Superior temporal gyrus (tissue), 1 donor: ENCODE data around the gene NFIC.
"Not testable (repeated sequence)": the region's sequence is repeated elsewhere in the genome, so short reads cannot be mapped to it uniquely, and the experiment has no call there.

ENCODE experiments used
- DNase-seq: peaks from one replicate; pipeline ENCODE4 v3.0.0-alpha.2; 2016; ENCODE audit errors: extremely low spot score

The NFIC gene

DNA sequence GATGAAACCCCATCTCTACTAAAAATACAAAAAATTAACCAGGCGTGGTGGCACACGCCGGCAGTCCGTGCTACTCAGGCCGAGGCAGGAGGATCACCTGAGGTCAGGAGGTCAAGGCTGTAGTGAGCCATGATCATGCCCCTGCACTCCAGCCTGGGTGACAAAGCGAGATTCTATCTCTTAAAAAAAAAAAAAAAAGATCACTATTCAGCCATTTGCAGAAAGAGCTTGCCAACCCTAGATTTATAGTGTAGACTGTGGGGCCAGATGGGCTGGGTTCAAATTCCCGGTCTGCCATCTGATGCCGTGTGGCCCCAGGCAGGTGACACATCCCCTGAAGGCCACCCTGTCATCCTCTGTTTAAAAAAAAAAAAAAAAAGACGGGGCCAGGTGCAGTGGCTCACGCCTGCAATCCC lies 85.1 kb downstream of the NFIC start:
- no peak for DNase-seq

DNA sequence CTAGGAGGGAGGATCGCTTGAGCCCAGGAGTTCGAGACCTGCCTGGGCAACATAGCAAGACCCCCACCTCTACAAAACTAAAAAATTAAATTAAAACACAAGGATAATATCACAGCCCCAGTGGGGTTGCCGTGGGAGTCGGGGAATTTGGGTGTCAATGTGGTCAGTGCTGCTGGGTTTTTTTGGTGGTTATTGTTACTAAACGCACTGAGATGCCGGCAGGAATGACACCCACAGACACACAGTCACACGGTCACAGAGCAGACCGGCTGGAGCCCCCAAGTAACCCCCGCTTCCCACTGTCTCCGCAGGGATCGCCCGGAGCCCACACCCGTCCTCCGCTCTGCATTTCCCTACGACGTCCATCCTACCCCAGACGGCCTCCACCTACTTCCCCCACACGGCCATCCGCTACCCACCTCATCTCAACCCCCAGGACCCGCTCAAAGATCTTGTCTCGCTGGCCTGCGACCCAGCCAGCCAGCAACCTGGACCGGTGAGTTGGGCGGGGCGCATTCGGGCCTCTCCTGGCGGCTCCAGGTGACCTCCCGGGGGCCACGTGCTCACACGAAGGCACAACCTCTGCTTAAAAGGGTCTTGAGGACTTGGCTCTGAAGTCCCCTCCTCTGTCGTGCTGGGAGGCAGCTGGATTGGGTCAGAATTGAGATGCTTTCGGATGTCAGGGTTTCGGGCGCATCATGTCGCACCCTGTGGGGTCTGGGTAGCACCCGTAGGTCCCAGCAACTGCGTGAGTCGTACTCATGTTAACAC lies 86.0 kb downstream of the NFIC start:
- DNase-seq, result no peak

DNA sequence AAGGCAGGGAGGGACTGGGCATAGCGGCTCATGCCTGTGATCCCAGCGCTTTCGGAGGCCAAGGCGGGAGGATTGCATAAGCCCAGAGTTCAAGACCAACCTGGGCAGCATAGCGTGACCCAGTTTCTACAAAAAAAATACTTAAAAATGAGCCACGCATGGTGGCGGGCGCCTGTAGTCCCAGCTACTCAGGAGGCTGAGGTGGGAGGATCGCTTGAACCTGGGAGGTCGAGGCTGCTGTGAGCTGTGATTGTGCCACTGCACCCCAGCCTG lies 86.5 kb downstream of the NFIC start:
- DNase-seq, result not testable (repeated sequence)

DNA sequence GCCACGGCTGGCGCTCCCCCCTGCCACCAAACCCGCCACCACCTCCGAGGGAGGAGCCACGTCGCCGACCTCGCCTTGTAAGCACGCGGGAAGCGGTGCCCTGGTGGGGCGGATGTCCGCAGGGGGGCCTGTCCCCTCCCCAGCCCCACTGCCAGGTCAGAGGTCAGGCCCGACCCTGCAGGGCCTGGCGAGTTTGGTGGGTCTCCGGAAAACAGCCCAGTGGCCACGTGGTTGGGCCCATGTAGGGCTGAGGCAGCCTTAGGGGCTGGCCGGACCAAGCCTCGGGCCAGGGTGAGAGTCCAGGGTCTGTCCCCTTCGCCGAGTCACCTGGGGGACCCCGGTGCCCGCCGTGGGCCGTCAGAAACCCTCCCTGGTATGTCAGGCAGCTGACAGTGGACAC lies 87.5 kb downstream of the NFIC start:
- DNase-seq, result no peak

DNA sequence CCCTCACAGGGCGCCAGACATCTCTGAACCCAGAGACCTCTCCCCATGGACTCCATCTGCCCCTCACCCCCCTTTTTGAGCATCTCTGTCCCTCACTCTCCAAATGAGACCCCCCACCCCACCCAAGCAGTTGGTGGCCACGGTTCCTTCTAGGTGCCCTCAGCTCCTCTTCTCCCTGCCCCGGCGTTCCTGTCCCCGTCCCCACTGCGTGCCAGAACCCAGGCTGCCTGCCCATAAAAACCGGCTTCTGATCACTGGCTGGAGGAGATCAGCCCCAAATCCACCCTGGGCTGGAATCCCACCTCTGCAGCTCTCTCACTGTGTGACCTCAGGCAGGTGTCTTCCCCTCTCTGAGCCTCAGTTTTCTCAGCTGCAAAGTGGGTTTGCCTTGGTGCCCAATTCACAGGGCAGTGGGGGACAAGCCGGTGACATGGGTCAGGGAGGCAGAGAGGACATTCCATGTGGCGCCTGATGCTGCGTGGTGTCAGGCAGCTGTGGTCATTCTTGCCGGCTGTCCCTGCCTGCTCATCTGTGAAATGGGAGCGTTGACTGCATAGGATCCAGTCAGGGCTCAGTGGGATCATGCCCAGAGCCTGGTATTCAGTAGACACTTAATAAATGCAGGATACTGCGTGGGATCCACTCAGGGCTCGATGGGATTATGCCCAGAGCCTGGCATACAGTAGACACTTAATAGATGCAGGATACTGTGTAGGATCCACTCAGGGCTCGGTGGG lies 88.4 kb downstream of the NFIC start:
- no peak for DNase-seq

DNA sequence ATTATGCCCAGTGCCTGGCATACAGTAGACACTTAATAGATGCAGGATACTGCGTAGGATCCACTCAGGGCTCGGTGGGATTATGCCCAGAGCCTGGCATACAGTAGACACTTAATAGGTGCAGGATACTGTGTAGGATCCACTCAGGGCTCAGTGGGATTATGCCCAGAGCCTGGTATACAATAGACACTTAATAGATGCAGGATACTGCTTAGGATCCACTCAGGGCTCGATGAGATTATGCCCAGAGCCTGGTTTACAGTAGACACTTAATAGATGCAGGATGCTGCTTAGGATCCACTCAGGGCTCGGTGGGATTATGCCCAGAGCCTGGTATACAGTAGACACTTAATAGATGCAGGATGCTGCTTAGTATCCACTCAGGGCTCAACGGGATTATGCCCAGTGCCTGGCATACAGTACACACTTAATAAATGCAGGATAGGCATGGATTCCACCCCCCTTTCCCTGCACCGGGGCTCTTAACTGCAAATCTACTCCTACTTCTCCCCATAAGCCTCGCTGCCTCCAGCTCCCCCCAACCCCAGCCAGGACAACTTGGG lies 89.1 kb downstream of the NFIC start:
- DNase-seq, result no peak

DNA sequence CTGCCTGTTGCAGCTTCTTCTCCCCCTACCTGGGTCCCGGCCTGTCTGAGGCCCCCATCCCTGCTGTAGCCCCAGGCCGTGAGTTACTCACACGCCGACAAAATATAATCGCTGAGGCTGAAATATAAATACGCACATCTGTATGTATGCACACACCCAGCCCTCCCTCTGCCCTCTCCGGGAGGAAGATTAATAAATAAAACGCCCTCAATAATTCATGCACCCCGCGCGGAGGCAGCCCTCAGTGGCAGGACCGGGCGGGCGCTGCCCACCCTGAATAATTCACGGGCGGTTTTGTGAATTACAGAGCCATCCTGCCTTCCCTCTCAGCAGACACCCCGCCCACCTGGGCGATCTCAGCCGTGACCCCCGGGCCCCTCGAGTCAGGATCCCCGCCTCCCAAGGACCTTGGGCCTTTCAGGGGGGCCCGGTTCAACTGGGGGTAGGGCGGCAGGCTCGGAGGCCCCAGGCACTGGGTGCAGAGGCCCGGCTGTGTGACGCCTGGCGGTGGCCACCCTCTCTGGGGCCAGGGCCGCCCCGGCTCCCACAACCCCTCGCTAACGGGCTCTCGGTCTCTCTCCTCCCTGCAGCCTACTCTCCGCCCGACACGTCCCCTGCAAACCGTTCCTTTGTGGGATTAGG lies 89.7 kb downstream of the NFIC start:
- DNase-seq, result no peak

DNA sequence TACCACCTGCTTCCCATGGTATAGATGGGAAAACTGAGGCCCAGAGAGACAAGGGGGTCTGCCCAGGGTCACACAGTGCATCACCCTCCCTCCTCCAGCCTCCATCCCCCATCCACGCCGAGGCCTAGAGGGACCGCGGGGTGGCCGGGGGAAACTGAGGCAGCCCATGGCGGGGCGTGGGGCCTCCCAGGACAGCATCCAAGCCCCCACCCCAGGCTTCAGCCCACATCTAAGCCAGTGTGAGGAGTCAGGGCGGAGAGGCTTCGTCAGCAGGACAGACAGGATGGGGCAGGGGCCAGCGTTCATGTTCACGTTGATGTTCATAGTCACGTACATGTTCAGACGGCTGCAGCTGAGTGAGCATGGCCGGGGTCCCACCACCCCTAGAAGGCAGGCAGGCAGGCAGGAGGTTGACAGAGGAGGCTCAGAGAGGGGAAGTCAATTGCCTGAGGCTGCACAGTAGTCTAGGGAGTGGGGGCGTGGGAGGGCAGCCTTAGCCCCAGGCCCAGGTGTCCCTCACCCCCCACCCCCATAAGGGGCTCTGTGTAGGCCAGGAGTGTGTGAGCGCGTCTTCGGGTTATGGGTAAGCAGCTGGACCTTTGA lies 90.6 kb downstream of the NFIC start:
- DNase-seq, result no peak

DNA sequence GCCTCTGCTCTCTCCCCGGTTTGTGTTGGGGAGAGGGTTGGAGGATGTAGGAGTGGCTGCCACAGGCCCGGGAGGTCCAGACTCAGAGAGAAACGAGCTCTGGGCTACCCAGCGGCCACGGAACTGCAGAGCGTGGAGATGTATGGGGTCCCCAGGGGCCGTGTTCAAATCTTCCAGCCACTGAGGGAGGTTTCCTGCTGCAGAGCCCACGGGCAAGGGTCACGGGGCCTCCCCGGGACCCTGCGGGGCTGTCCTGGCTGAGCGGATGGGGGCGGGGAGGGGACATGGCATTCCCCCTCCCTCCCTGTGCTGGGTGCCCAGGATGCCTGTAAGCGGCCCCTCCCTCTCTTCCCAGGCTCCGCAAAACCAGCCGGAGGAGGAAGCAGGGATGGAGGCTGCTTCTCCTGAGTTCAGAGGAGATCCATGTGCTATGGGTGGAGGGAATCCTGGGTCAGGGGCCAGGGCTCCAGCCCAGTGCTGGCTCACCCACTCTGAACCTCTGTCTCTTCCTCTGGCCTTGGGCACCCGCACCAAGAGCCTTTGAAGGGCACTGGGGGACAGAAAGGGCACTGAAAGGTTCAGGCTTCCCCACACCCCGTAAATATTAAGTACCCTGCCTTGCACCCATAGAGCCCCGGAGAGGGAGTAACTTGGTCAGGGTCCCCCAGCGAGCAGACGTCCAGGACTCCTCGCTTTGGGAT lies 91.3 kb downstream of the NFIC start:
- no peak for DNase-seq

DNA sequence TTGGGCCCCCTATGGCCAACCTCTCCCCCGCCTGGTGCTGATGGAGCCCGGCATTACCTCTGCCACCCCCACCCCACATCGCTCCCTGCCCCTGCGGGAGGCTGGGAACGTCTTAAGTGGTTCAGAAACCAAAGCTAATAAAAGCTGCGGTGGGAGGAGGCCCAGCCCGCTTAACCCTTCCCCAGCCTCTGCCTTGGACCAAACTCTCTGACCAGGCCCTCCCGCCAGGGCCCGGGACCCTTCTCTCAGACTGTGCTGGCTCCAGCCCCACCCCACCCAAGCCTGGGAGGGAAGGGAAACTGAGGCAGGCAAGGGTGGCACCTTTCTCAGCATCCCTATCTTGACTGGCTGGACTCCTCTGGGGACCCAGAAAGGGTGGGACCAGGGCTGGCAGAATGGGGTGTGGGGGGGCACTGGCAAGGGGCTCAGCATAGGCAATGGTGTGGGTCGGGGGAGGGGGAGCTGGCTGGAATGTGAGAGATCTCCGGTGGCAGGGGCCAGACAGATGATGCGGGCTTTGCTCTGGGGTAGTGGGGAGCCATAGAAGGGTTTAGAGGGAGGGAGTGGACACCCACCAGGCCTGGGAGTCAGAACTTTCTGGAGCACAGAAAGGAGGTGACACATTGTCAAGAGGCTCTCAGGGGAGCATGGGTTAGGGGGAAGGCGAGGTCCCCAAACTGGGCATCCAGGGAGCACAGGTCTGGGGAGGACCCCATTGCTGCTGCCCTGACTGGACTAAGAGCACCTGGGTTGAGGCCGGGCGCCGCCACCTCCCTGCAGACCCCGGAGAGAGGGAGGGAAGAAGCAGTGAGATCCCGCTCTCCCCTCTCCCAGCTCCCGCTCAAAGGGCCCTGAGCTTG lies 92.1 kb downstream of the NFIC start:
- no peak for DNase-seq

DNA sequence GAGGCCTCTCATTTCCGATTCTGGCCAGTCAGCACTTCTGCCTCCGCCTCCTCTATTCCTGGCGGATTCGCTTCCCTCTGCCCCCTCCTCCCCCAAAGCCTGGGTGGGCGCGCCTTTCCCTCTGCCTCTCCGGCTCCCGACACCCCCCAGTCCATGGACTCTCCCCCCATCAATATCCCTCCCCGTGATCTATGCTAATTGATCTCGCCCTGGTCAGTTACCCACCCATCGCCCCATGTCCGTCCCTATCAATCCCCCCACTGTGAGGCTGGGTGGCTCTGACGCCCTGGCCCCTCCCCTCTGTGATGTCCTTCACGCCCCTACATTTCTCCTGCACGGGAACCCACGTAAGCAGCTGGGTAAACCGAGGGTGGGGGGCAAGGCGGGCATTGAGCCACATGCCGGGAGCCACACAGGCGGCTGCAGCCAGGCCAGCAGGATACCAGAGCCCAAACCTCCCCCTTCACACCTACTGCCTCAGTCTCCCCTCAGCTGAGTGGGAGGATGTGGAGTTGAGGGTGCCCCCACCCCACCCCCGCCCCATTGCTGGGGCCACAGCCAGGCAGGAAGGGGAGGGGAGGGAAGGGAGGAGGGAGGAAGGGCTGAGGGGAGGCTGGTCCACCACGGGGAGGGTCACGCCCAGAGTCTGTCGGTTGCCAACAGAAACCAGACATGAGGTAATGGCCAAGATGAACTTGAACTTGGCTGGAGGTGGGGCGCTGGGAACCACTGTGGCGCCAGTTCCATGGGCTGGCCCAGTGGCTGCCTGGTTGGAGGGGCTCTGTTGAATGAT lies 92.9 kb downstream of the NFIC start:
- DNase-seq, result no peak

DNA sequence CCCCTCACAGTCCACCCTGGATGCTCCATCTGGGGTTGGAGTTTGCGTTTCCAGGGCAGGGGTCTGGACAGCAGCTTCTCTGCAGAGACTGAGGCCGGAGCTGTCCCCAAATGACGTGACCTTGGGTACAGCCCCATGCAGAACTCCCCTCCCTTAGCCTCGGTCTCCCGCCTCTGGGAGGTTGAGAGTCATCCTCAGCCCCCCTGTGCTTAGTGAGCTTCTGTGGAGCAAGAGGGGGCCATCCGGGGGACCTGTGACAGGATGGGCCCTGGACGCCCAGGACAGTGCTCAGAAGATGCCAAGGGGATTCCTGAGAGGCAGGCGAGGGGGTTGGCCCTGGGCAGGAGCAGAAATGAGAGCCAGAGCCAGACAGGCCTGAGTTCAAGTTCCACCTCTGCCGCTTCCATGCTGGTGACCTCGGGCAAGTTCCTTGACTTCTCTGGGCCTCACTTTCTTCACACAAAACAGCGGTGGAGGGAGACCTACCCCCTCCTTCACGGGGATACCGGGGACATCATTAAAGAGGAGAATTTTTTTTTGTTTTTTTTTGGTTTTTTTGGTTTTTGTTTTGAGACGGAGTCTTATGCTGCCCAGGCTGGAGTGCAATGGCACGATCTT lies 93.7 kb downstream of the NFIC start:
- no peak for DNase-seq

DNA sequence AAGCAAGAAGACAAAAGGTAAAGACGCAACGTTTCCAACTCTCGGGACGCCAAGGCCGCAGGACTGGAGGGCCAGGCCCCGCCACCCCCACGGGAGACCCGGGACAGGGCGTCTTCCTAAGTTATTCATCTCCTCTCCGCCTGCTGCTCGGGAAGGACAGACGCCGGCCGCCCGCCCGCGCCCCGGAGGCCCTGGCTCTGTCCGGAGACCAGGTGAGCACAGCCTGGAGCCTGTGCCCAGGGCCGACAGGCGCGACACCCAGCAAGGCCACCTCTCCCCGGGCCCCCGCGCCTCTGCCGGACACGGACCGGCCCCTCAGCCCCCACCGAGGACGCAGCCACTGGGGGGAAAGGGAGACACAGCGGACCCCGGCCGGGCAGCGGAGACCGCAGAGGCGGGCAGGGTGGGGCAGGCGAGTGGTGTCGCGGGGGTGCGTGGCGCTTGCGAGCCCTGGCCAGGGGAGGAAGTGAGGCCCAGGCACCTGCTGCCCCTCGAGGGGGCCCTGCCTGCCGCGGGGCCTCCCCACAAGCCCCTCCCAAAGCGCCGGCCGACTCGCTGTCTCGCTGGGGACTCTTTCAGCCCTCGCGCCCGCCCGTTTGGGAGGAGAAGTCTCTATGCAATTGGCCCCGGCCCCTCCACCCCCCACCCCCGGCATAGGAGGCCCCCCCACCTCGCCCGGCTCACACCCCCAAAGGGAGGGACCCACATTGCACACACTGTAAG lies 96.8 kb downstream of the NFIC start:
- DNase-seq, result no peak

DNA sequence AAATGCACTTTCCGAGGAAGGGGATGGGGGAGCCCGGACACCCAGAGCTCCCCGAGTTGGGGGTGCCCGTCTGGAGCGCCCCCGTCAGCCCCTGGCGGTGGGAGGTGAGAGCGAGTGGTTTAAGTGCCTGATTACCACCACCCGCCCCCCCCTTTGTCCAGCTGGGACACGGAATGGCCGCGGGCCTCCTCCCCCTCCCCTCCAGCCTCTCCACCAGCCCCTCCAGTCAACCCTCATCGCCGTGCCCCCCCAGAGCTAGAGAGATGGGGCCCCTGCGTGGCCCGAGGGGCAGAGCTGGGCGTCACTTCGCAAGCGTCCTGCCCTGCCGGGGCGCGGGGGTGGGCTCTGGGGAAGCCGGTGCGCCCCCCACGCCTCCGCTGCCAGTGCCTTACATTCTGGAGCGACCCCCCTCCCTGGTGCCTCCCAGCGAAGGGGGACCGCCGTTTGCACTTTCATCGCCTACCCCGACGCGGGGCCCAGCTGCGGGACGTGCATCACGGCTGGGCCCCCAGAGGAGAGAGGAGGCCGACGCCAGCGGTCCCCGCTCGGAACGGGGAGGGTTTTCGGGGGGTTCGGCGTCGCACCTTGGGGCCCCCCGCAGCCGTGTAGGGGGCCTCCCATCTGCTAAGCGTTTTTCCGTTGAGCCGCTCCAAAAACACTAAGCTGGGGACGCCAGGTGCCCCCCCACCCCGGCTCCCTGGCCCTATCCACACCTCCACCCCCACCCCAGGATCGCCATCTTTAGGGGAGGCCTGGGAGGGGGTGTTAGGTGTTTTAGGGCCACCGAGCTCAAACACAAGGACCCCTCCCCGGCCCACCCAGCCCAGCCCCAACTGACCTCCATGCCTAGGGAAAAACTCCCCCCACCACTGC lies 97.6 kb downstream of the NFIC start:
- no peak for DNase-seq

DNA sequence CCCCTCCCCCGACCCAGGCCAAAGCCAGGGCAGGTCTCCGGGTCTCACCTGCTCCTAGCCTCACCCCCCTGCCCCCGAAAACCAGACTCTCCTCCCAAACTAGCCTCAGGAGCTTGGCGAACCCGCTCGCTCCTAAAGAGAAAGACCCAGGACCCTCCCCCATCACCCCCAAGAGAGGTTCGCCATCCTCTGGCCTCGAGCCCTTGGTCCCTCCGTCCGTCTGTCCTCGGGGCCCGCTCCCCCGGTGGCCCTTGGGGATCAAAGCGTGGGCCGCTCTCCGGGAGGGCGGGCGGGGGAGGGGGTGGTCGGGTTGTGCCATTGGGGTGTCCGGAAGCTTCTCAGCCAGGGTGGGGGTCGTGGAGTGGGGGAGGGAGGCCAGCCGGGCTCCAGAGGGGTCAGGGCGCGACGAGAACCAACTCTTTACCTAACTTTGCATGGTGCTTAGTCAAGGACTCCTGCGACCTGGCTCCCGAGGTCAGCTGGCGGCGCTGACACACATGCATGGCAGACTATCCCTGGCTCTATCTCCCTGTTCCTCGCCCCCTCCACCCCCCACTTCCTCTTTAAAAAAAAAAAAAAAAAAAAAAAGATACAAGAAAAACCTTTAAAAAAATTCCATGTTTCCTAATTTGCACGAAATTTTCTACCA lies 98.3 kb downstream of the NFIC start:
- no peak for DNase-seq

DNA sequence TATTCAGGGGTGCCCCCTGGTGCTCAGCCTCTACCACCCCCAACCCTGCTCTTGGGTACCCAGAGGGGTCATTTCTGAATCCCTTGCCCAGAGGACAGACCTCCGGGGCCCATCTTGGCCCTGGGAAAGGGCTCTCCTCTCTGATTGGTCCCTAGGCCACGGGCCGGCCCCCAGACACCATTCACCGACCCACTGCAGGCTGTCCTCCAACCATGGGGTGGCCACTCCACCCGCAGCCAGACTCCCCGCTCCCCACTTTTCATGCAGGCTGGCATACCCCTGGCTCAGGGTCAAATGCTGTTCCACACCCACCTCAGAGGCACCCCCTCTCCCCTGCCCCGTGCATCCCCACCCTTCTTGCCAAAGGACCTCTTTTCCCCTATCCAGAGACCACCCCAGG lies 99.2 kb downstream of the NFIC start:
- no peak for DNase-seq

DNA sequence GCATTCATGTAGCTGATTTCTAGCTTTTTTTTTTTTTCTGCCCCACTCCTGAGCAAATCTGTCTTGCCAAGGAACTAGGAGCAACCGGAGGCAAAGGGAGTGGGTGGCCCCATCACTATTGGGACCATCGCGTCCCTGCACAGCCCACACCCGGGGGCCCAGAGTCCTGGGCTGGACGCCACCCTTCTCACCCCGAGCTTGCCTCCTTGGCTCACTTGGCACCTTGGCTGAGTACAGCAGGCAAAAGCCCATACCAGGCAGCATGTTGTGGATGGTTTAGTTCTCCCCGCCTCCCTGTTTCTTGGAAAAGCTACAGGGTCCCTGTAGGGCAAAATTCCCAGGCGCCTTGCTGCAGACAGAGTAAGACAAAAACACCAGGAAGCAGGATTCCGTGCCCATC lies 100.3 kb downstream of the NFIC start:
- DNase-seq, result peak; percentile 33
